ENCODE measurements around the gene LMO1. TPM values are rescaled to one million over a fixed set of nuclear protein-coding genes. Genes with fewer than 3 reads are reported as not detected.

LMO1 gene
- total RNA-seq, 1 experiment from 2014 or later, result not detected

DNA sequence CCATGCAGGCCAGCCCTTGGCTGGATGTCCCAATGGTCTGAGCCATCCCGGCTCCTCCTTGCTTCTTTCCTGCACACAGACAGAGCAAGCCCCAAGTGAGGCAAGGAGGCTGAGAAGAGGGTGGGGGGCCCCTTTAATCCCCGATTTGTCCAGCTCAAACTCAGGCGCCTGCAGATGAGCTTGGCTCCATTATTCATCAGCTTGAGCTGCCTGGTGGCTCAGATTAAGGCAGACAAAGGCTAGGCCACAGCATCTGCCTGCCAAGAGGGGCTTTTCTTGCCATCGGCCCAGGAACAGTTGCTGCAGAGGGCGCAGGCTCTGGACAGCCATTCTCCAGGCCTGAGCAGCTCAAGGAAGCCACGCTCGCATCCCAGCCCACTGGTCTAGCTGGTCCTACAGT, 35.4 kb downstream of the LMO1 start:
- DNase-seq, result no peak
- Histone ChIP-seq H3K9me3 (no peaks in the 10 kb centered on the region), H3K27me3 (no peaks in the 10 kb centered on the region), H3K4me3 (no peak overlapping the region), H3K36me3 (no peaks in the 10 kb centered on the region)

- H3K27me3 ChIP-seq, result no peaks in the 10 kb centered on the region
- no peak overlapping the region for H3K4me3 ChIP-seq
- no peaks in the 10 kb centered on the region for H3K9me3 ChIP-seq
- DNase-seq, result peak; percentile 45
- H3K36me3 ChIP-seq, result no peaks in the 10 kb centered on the region
These were observed 36.2 kb downstream of the LMO1 start for GRCh38 chr11:8227156-8228152.

DNA sequence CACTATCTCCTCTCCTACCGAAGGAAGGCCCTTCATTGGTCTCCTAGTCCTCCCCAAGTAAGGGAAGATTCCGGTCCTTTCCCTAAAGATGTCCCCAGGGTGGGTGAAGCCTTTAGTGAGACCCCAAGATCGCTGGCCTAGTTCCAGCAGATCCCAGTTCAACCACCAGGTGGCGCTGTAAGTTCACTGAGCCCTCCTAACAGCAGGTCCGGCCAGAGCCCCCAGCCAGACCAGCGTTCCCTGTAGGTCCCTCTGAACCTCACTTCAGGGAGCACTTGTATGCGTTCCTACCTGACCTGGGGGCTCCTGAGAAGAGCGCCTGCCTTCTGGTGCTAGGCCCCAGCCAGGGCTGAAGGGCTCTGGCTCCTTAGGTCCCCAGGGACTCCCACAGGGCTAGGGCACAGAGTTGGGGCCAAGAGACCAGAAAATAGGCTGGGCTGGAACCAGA, 38.1 kb downstream of the LMO1 start:
- Histone ChIP-seq H3K9me3 (no peaks in the 10 kb centered on the region), H3K4me3 (no peak overlapping the region), H3K27me3 (no peaks in the 10 kb centered on the region), H3K36me3 (no peaks in the 10 kb centered on the region)
- DNase-seq, result peak; percentile 52

DNA sequence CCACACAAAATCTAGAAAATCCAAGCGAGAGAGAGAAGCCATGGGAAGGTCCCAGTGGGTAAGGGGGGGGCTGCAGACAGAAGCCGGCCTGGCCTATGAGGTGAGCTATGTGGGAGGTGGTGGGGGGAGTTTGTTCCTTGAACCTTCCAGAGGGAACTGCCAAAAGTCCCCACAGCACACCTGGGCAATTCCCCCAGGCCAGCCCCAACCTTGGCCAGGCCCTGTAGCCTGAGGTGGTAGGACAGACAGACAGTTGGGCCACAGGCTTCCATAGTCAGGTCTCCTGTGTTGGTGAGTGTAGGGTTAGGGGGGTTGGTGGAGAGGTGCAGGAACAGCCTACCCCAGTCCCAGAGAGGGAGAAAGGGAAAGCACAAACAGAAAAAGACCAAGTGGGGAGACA, 39.0 kb downstream of the LMO1 start:
- DNase-seq, result no peak
- no peaks in the 10 kb centered on the region for H3K36me3 ChIP-seq
- no peak overlapping the region for H3K4me3 ChIP-seq
- no peaks in the 10 kb centered on the region for H3K27me3 ChIP-seq
- H3K9me3 ChIP-seq, result no peaks in the 10 kb centered on the region

DNA sequence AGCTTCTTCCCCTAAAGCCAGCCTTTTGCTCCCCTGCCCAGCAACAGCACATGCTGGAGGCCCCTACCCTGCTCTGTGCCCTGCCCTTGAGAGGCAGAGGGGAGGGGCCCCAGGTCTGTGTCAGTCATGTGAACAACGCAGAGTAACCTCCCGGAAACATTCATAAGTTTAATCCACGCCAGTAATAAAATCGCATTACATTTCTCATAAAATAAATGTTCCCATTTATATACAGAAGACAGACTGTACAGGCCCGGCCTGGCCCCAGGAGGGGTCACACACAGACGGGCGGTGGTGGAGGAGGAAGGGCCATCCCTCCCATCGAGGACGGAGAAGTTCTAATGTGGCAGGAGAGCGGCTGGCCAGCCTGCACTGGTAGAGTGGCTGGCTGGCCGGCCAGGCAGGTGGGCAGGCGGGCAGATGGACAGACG, 39.5 kb downstream of the LMO1 start:
- Histone ChIP-seq H3K36me3 (no peaks in the 10 kb centered on the region), H3K27me3 (no peaks in the 10 kb centered on the region), H3K4me3 (no peak overlapping the region), H3K9me3 (no peaks in the 10 kb centered on the region)
- DNase-seq, result no peak

GRCh38 chr11:8223513-8223900, 40.2 kb downstream of the LMO1 start:
- H3K4me3 ChIP-seq, result no peak overlapping the region
- no peak for DNase-seq
- H3K27me3 ChIP-seq, result no peaks in the 10 kb centered on the region
- H3K36me3 ChIP-seq, result no peaks in the 10 kb centered on the region
- H3K9me3 ChIP-seq, result no peaks in the 10 kb centered on the region

GRCh38 chr11:8222820-8223512, 40.7 kb downstream of the LMO1 start:
- Histone ChIP-seq H3K9me3 (no peaks in the 10 kb centered on the region), H3K4me3 (no peak overlapping the region), H3K27me3 (no peaks in the 10 kb centered on the region), H3K36me3 (no peaks in the 10 kb centered on the region)
- no peak for DNase-seq

DNA sequence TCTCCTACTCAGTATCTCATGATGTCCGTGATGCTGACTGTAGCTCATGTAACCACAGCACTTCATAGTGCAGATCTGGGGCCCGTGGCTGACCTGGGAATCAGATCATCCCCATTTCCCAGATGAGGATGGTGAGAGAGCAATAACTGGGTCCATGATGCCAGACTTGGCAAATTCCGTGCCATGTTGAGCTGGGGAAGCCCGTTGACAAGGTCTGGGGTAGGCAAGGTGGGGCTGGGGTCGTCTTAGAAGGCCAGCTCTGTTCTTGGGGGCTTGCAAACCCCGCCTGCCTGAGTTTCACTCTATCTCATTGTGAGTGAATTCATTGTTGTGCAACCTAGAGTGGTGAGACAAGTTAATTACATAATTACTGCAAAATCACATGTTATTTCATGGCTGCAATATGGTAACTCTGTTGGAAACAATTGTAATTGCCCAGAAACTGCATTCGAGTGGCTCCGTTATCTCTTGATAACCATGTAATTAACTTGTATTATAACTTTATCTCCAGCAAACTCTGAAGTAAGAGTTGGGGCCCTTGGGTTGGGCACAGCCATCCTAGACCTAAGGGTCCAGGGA, 41.7 kb downstream of the LMO1 start:
- DNase-seq, result no peak
- Histone ChIP-seq H3K9me3 (no peaks in the 10 kb centered on the region), H3K4me3 (no peak overlapping the region), H3K36me3 (no peaks in the 10 kb centered on the region), H3K27me3 (no peaks in the 10 kb centered on the region)

GRCh38 chr11:8221046-8221723, 42.5 kb downstream of the LMO1 start:
- DNase-seq, result no peak
- no peaks in the 10 kb centered on the region for H3K36me3 ChIP-seq
- H3K27me3 ChIP-seq, result no peaks in the 10 kb centered on the region
- H3K9me3 ChIP-seq, result no peaks in the 10 kb centered on the region
- H3K4me3 ChIP-seq, result no peak overlapping the region

- no peaks in the 10 kb centered on the region for H3K27me3 ChIP-seq
- no peak overlapping the region for H3K4me3 ChIP-seq
- DNase-seq, result no peak
- no peaks in the 10 kb centered on the region for H3K9me3 ChIP-seq
- H3K36me3 ChIP-seq, result no peaks in the 10 kb centered on the region
These were observed 43.2 kb downstream of the LMO1 start for GRCh38 chr11:8220261-8221045.

DNA sequence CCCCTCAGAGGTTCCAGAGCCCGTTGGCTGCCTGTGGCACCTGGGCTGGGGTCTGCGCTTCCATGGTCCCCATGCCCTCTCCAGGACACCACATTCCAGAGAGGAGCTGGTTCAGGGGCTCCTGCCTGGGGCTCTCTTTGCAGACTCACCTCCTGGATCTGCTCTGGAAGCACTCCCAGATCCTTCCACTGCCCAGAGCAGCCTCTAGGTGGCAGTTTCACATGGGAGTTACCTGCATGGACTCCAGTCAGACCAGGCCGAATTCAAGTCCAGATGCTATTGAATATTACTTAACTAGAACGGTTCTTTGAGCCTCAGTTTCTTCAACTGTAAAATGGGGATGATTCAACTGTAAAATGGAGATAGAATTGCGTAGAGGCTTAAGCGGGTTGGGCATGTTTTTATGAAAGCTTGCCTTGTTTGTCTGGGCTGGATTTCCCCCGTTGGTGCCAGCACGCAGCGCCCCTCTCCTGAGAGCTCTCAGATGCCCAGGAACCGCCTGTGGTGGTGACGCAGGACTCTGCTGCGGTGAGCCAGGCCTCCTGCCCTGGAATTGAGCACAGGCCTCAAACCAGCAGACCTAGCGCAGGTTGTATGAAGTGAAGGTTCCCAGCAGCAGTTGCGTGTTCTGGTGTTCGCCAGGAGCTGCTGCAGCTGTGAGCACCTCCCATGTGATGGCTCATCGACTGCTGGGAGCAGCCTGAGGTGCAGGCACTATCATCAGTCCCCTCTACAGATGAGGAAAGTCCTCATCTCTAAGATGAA, 44.2 kb downstream of the LMO1 start:
- DNase-seq, result peak; percentile 56
- Histone ChIP-seq H3K27me3 (no peaks in the 10 kb centered on the region), H3K9me3 (no peaks in the 10 kb centered on the region), H3K4me3 (no peak overlapping the region), H3K36me3 (no peaks in the 10 kb centered on the region)

- H3K27me3 ChIP-seq, result no peaks in the 10 kb centered on the region
- DNase-seq, result no peak
- H3K4me3 ChIP-seq, result no peak overlapping the region
- H3K9me3 ChIP-seq, result no peaks in the 10 kb centered on the region
- no peaks in the 10 kb centered on the region for H3K36me3 ChIP-seq
These were observed 44.8 kb downstream of the LMO1 start for GRCh38 chr11:8218840-8219239.

DNA sequence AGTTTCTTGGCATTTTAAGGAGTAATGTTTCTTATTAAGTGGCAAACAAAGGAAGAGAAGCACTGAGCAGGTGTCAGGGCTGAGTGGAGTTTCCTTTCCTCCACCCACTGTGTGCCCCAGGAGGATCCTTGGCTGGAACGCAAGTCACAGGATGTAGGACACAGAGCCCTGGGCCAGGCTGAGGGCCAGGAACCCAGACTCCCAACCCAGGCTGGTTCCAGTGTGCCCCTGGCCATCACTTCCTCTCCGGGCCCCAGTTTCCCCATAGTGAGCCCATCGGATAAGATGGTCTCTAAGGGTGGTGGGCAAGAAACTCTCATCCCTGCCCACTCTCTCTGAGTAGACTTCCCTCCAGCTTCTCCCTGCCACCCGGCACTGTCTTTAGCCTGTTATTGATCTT, 45.3 kb downstream of the LMO1 start:
- no peak for DNase-seq
- no peaks in the 10 kb centered on the region for H3K27me3 ChIP-seq
- no peaks in the 10 kb centered on the region for H3K36me3 ChIP-seq
- H3K4me3 ChIP-seq, result no peak overlapping the region
- no peaks in the 10 kb centered on the region for H3K9me3 ChIP-seq

- Histone ChIP-seq H3K27me3 (no peaks in the 10 kb centered on the region), H3K4me3 (no peak overlapping the region), H3K9me3 (no peaks in the 10 kb centered on the region), H3K36me3 (no peaks in the 10 kb centered on the region)
- DNase-seq, result no peak
These were observed 45.8 kb downstream of the LMO1 start for GRCh38 chr11:8217926-8218325.

DNA sequence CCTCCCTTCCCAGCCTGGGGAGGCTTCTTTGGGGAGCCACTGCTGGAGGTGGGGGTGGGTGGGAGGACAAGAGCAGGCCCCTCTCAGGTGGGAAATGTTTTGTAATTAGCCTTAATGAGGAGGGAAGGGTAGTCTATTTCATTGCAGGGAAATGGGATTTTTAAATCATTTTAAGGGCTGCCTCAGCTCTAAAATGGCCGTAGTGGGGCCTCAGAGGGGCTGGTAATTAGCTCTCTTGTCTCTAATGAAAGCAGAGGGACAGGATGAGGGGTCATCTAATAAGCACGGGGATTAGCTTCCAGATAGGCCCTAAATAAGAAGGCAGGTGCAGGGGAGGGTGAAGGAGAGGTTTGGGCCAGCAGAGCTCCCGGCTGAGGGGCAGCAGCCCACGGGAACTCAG, 46.5 kb downstream of the LMO1 start:
- DNase-seq, result no peak
- no peak overlapping the region for H3K4me3 ChIP-seq
- H3K9me3 ChIP-seq, result no peaks in the 10 kb centered on the region
- H3K27me3 ChIP-seq, result no peaks in the 10 kb centered on the region
- no peaks in the 10 kb centered on the region for H3K36me3 ChIP-seq
